ENCODE data around the gene EXOC1L.

DNA sequence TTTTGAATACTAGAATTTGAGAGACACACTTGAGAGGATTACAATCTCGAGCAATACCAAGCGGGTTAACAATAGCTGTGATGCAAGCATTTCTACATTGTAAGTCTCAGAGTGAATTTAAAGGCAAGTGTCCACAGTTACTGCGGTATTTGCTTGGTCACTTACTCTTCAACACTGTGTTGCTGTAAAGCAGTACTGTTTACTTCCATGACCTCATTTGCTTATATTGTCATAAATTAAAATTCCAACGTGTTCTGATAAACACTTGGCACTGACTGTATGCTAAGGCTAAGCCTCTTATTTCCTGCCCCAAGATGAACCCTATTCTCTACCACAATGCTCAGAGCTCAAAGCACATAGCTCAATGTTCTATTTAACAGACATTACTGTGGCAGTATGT, 11.1 kb downstream of the EXOC1L start:
- TF ChIP-seq CTCF (optimal IDR thresholded peaks at IDR 0.05 in 1 of 3, IDR thresholded peaks at IDR 0.05 in 1 of 3, conservative IDR thresholded peaks at IDR 0.05 in 1 of 3; ENCODE audit: extremely low read depth in 1 of 3, insufficient read depth in 2 of 3, low read length in 3 of 3) (no peak), EZH2 (IDR thresholded peaks at IDR 0.05; ENCODE audit: low read length) (no peak)

All from keratinocyte (primary cell).